Measurements from ENCODE around the gene IDH3B.
"Not testable (repeated sequence)": the region's sequence is repeated elsewhere in the genome, so short reads cannot be mapped to it uniquely, and the experiment has no call there.

Gene IDH3B

DNA sequence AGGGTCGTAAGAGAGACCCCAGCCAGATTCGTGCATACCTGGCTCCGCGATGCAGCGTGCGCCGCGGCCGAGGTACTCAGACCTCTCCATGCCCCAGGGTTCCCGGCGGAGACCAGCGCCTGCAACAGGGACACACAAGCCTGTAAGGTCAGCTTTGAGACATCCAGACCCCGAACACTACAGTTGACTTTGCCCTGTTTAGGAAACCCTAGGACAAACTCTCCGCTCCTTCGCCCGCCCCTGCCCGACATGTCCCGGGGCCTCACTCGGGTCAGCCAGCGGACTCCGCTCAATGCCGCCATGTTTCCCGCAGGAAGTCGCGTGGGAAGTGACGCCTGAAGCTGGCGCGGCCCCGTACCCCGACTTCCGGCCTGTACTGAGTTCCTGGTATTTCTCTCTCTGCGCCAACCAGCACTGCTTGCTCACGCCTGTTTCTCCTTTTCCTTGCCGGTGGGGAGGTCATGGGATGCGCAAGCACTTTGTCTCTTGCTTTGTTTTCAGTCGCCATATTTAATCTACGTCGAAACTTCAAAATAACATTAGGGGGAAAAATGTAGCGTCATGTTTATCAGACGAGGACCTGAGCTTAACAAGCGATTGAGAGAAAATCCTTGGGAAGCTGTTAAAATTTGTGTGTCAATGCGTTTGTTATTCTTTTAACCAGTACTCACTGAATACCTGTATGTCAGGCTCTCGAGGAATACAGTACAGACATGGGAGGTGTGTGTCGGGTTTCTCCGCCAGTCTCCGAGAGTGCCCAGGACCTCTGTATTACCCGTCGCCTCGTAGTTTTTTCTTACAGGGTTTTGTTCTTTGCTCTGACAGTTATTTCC is at the start of gene IDH3B:
Gene IDH3B (minus strand): TSS at position 330 of the 833 bp plus-strand sequence. CDS start 28 bp downstream, at position 302.
- DNase-seq, result peak; percentile 85

DNA sequence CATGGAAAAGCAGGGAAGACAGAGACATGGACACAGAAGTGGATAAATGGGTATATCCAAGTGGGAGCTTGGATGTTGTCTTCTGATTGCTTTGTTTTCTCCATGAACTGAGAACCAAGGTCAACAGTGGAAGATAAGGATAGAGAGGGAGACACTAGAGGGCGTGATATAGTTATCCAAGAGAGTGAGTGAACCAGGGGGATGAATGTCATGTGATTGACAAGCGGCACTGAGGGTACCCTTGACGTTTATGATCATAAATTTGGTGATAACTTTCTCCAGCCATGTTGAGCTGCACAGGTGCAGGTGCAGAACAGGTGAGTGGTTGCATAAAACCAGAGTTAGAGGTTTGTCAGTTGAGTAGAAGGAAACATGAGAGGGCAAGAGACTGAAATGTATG is 49.3 kb upstream of the IDH3B start:
- DNase-seq, result no peak

DNA sequence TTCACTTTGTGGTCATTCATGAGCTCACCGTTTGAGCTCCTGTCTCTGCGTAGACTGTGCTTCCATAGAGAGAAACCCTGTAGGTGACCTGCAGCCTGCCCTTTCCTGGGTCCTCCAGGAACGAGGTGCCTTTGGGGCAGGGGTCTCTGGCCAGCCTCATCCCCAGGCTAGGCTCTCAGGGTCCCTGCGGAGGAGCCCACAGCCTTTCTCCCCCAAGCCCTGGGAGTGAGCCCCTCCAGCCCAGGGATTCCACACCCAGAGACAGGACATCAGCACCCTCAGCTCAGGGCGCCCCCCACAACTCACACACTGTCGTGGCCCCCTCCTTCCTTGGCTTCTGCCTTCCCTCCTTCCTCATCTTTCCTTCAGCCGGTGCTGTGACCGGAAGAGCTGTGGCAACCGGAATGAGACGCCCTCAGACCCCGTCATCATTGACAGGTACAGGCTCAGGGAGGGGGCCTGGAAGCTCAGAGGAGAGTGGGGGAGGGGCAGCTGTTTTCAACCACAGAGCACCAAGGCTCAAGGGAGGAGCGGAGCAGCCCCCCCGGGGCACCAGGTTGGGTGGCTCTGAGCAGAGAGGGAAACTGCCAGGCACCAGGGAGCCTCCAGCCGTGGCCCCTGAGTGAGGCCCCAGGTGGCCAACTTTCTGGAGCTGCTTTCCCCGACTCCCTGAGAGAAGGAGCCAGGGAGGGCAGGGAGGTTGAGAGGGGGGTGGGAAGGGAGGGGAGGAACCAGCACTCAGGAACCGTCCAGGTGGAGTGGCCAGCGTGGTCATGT is 45.4 kb upstream of the IDH3B start:
- DNase-seq, result no peak

DNA sequence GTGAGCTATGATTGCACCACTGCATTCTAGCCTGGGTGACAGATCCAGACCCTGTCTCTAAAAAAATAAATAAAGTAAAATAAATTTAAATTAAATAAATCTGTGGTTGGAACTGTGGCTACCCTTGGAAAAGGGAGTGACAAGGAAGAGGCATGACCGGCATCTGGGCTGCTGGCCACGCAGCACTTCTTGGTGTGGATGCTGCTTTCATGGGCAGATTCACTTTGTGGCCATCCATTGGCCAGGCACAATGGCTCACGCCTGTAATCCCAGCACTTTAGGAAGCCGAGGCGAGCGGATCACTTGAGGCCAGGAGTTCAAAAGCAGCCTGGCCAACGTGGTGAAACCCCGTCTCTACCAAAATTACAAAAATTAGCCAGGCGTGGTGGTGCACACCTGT is 44.6 kb upstream of the IDH3B start:
- DNase-seq, result no peak

DNA sequence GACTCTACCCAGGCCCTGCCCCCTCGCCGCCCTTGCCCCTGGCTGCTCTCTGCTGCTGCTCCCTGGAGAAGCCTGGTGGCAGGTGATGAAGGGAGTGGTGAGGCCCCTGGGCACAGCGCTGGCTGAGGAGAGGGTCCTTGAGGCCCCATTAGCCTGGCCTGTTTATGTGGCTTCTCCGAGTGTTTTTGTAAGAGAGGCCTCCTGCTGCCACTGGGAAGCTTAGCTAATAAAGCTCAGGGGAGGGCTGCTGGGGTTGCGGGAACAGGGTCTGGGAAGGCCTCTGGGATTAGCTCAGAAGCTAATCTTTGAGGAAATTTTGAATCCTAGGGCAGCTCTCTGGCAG is 44.0 kb upstream of the IDH3B start:
- DNase-seq, result no peak

DNA sequence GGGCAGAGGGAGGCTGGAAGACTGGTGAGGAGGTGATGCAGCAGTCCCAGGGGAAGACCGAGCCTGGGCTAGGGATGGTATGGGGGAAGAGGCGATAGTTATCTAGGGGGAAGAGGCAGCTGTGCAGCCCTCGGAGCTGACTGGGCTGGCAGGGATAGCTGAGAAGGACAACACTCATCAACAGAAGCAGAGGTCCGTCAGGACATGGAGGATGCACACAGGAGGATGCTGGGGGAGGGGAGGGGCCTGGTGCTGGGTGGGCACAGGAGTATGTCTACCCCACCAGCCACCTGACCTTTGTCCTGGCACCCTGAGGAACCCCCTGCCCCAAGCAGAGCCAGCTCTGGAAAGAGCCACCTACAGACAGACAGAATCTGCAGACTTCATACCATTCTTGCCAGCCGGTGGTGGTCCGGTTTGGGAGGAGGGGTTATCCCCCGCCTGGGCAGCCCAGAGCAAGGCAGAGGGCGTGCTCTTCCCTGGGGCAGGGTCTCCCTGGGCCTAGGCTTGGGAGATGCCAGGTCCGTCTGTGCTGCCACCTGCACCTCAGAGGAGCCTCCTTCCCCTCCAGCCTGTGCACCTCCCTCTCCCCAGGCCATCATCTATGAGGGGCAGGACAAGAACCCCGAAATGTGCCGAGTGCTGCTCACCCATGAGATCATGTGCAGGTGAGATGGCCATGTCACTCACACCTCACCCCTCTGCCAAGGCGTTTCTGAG is 43.5 kb upstream of the IDH3B start:
- no peak for DNase-seq

DNA sequence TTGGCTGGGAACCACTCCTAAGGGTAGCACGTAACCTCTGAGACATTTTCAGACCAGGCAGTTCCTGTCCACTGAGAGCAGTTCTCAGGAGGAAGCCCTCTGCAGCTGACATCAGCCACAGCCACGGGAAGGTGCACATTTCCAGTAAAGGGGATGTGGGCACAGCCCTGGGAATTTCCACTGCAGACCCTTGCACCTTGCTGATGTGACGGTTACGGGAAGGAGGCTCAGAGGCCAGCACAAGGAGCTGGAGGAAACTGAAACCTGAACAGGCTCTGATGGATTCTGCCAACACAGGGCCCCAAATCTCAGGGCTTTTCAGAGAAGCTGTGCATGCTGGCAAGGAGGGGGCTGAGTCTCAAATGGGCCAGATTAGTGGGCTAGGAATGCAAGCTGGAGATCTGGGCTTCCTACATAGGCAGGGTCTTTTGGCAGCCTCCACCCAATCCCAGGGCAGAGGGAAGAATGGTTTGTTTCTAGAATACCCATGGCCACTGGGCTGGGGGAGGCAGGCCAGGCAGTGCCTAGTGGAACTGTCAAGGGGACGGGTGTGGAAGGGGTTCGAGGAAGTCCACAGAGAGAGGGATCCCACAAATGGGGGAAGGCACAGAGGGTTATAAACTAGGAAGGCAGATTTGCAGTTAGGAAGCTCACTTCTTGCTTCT is 42.8 kb upstream of the IDH3B start:
- no peak for DNase-seq

DNA sequence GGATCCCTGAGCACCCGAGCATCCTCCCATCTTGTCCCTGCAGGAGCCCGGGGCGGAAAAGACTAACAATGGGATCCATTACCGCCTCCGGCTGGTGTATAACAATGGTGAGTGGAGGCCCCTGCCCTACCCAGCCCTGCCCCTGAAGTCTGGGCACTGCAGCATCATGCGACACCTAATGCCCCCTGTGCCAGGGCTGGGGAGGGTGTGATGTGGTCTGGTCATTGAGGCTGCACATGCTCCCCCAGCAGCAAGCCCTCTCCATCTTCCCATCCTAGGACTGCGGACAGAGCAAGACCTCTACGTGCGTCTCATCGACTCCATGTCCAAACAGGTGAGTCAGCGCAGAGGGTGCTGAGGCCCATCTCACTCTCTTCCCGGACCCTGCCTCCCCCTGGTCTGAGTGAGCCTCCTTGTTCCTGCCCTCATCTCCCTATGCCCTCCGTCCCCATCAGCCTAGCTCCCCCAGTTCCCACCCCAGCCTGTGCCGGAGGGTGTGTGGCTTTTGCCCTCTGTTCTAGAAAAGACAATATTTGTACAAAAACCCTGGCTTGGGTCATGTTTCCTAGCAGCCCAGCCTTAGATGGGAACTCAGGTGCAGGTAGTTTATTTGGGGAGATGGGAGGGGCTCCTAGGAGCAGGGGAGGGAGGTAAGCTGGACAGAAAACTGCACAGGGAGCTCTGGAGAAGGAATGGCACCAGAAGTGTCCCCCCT is 42.1 kb upstream of the IDH3B start:
- DNase-seq, result no peak

DNA sequence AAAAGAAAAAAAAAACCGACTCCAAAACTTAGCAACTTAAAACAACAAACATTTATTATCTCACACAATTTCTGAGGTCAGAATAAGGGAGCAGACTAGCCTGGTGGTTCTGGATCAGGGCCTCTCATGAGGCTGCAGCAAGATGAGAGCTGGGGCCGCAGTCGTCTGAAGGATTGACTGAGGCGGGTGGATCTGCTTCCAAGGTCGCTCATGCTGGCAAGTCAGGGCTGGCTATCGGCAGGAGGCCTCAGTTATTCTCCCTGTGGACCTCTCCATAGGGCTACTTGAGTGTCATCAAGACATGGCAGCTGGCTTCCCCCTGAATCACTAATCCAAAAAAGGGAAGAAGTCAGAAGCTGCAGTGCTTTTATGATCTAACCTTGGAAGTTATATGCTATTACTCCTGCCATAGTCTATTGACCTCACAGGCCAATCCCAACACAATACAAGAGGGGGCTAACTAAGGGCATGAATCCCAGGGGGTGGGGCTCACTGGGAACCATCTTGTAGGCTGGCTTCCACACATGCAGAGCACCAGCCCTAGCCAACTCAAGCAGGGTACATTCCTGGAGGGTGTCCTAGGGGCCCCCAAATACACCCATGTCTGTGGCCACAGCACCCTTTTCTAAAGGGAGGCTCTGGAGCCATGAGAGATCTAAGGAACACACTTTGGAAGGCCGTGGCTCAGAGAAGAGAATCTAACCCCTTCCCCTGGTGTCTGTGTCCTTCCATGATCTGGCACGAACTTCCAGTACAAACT is 39.9 kb upstream of the IDH3B start:
- DNase-seq, result no peak

DNA sequence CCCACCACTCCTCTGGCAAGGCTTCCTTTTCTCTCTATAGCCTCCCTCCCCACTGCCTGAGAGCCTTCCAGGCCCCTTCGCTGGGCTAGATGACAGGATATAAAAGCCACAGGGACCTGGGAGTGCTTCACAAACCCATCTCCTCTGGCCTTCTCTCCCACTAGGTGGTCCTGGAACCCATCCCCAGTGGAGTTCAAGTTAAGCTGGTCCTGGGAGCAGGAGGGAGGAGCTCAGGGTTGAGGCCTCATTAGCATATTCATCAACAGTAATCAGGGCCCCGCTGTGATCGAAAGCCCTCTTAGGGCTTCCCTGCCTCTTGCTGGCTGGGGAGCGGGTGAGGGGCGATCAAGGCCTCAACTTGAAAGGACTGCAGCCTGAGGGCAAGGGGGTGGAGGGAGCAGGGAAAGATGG is 37.7 kb upstream of the IDH3B start:
- no peak for DNase-seq

DNA sequence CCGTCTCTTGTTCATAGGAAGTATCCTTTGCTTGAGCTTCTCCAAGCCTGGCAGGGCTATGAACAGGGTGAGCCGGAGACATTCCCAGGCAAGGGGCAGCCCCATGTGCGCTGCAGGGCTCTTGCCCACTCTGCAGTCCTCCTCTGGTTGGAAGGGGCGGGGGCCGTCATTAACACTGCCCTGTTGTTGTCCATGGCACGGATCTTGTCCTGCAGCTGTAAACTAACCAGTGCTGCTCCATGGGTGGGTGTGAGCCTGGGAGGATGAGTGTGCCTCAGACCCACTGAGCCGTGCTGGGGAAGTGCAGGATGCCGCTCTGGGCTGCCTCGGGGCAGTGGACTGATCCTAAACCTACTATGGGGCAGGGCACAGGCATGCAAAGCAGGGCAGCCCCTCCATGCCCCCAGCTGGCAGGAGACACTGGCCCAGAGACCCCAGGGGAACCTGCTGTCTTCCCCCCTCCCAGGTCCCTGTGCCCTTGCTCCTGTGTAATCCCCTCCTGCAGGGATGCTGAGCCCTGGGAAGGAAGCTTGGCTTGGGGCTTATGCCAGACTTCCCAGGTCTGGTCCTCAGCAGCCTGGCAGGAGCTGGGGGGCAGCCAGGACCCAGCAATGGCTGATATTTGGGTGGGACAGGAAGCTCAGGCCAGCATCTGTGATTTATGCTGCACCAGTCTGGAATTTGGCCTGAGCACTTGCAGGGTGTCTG is 37.1 kb upstream of the IDH3B start:
- no peak for DNase-seq

DNA sequence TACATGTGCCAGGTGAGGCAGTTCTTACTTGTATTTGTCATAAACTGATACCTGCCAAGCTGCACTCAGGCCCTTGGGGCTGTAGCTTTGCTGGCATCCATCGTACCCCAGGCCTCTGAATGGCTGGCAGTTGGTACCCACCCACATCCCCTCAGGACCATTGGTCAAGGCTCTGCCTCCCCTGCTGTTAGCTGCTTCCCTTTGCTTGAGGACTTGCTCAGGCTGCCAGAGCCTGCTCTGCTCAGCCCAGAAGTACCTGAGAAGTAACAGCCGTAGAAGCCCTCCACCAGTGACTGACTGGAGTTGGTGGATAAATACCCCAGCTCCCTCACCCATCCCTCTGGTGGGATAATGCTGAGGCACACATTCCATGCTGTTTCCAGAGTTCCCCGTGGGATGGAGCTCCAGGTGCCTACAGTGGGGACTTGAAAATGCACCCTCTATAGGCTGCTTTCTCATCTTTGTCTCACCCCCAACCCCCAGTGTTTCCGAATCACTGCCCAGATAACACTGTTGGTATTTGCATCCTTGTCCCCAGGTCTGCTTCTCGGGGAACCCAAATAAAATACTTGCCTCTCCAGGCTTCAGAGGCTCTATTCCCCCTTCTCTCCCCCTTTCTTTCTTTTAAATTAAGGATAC is 35.9 kb upstream of the IDH3B start:
- no peak for DNase-seq

DNA sequence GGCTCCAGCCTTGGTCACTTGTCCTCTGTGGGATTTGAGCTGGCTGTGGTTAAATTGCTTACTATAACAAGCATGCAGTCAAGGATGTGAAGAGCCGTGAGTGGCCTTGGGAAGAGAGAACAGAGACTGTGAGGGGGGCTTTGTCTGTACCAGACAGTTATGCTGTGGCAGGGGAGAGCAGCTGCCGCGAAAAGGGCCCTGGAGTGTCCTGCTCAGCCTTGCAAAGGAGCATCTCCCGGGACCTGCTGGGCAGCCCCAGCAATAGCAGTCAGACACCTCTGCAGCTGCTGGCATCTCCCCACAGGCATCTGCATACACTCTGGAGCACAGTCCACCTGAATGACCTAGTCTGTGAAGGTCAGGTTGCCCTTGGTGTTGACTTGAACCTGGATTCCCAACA is 34.9 kb upstream of the IDH3B start:
- no peak for DNase-seq

DNA sequence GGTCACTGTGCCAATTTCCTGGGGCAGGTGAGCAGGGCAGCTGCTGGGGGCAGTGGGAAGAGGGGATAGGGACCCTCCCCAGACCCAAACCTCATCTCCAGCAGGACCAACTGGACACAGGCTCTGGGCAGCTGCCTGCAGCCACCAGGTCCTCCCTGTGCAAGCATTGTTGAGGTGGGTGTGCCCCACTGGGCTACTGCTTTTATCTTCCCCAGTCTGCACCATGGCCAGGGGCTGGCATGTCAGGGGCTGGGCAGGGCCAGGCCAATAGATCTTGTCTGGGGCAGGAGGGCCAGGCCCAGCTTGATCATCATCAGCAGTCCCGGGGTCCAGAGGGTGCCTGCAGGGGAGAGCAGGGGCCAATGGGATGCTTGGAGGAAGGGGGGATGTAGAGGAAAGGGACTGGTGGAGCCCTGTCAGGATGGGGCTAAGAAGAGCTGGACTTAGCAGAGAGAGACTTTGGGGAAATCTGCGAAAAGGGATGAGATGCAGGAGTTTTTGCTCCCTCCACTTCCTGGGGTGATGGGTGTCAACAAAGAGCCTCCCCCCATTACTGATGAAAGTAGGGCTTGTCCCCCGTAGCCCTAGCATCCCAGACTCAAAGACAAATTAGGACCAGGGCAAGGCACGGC is 34.3 kb upstream of the IDH3B start:
- DNase-seq, result no peak

DNA sequence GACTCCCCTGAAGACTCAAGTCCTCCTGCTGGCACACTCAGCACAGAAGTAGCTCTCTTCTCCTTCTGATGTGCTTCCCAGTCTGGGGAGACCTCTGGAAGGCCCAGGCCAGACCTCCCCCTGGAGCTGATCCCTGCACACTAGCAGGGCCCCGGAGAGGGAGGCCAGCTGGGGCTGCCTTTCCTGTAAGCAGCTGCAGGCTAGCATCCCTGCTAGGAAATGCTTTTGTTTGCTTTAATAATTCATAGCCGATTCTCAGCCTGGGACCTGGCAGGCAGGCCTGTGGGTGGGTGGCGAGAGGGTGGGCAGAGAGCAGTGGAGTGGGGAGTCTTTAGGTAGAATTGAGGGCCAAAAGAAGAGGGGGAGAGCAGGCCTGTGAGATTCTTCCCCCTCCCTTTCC is 33.8 kb upstream of the IDH3B start:
- no peak for DNase-seq

DNA sequence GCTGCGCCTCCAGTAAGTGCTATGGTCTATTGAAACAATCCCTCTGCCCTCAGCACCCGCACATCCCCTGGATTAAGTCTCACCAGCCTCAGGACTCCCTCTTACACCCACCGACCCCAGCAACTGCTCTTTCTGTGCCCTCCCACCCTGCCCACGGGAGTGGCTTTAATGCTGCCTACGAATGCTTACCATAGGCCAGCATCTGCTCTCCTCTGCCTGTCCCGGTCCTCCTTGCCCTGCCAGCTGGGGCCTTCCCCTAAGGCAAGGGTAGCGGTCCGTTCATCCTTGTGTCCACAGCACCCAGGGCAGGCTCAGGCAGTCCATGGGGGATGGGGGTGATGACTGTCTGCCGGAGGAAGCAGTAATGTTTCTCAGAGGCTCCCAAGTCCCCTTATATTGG is 32.6 kb upstream of the IDH3B start:
- no peak for DNase-seq

DNA sequence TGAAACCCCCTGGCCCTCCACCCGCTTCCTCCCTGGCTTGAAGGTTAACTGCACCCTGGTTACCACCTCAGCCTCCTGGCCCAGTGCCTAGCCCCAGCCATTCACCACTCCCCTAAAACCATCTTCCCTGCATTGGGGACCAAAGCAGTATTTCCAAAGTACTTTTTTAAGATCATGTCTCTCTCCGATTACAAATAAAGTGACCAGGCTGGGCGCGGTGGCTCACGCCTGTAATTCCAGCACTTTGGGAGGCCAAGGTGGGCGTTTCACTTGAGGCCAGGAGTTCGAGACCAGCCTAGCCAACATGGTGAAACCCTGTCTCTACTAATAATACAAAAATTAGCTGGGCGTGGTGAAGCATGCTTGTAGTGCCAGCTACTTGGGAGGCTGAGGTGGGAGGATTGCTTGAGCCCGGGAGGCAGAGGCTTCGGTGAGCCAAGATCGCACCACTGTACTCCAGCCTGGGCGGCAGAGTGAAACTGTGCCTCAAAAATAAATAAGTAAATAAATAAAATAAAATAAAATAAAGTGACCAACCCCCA is 32.0 kb upstream of the IDH3B start:
- DNase-seq, result not testable (repeated sequence)

DNA sequence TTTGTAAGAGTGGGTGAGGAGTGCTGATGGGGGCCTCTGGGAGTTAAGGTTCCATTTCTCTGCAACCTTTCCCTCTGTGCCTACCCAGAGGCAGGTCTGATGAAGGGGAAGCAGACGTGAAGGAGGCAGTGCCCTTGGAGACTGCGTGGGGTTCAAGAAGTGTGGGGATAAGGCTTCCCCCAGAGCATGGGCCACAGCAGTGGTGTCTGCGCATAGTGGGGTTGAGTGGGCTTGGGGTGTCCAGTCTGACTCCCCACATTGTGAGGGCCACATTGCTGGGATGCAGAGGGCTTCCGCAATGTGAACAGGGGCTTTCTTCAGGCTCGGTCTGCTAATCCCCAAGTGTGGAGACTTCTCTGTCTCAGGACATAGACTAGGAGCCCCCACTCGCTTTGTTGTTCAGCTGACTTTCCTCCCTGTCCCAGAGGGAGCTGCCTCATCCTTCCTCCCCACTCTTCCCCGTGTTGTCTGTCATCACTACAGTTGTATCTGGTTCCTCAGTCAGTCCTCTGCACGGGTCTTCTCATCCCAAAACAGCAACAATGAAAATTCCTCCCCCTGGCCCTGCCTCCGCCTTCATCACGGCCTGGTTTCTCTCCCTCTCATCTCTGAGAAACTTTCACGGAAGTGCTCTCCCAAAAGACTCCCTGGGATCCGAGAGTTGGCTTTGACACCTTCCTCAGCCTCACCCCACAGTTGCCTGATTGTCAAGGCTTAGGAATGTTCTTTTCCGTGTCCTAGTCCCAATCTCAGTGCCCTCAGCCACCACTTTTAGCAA is 31.4 kb upstream of the IDH3B start:
- no peak for DNase-seq

DNA sequence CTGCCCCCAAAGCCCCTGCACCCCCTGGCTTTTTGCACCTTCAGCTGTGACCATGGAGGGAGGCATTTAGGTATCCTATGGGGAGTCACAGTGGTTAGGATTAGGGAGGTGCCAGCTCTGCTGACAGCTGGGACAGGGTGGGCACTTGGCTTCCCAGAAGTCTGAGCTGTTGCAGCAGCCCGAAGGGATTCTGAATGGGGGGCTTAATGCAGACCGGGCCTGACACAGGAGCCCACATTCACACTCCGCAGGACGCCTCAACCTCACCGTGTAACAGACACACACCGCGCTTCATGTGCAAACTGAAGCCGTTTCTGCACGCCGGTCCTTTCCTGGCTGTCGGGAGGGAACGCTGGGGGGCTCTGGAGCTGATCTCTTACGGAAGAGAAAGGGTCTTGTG is 30.5 kb upstream of the IDH3B start:
- DNase-seq, result no peak

All from NCI-H446 treated with DMSO at 0.1 percent for 48 hours (cell line).